ENCODE data around the gene MAGI2.

DNA sequence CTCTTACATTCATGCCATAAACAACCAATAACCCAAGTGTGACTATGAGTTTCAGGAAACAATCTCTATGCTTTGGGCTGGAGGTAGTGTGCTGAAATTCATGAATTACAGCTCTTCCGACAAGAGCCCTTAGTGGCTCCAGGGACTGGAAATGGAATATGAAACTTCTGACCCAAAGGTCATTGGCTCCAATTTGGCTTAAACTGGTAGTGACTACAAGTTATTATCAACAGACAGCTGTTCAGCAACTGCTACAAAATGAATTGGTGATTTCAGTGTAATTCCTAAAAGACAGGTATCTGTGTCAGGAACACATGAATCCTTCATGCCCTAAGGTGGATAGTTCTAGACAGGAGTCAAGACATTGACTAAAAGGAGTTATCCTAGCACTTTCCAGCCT lies 909.5 kb downstream of the MAGI2 start:
- TF ChIP-seq, protein P1, sequence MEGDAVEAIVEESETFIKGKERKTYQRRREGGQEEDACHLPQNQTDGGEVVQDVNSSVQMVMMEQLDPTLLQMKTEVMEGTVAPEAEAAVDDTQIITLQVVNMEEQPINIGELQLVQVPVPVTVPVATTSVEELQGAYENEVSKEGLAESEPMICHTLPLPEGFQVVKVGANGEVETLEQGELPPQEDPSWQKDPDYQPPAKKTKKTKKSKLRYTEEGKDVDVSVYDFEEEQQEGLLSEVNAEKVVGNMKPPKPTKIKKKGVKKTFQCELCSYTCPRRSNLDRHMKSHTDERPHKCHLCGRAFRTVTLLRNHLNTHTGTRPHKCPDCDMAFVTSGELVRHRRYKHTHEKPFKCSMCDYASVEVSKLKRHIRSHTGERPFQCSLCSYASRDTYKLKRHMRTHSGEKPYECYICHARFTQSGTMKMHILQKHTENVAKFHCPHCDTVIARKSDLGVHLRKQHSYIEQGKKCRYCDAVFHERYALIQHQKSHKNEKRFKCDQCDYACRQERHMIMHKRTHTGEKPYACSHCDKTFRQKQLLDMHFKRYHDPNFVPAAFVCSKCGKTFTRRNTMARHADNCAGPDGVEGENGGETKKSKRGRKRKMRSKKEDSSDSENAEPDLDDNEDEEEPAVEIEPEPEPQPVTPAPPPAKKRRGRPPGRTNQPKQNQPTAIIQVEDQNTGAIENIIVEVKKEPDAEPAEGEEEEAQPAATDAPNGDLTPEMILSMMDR (IDR thresholded peaks at IDR 0.05), result no peak
- TF ChIP-seq POLR2A (IDR thresholded peaks at IDR 0.05), result no peak

Data from body of pancreas (tissue), 4 donors.